Fibroblast of skin of abdomen (primary cell): ENCODE measurements around the gene THAP4. TPM values are rescaled to one million over a fixed set of nuclear protein-coding genes. Genes with fewer than 3 reads are reported as not detected.
A peak's percentile ranks its signal among the peaks of the same experiment; 100 is the strongest.

Experiments used
- DNase-seq: peaks from one replicate; pipeline ENCODE4 v3.0.0-alpha.2; 2013
- polyA plus RNA-seq, 2 experiments: library from polyadenylated mRNA; unstranded; fragments of 120-200 nt; gene quantifications; one replicate each; pipeline ENCODE4 v1.2.1, GENCODE V29; 2013; ENCODE audit not compliant: insufficient read length in 2 of 2

Gene THAP4
- 52.3 TPM for polyA plus RNA-seq (2013, experiment 1 of 2; ENCODE audit: insufficient read length)
- 50.3 TPM for polyA plus RNA-seq (2013, experiment 2 of 2; ENCODE audit: insufficient read length)

GRCh38 chr2:241637018-241637794 lies at the start of gene THAP4, which contains the start of gene ATG4B:
TSS of gene THAP4 (minus strand) at chr2:241637158. CDS start at chr2:241637017, 141 bp downstream.
TSS of gene ATG4B (plus strand) at chr2:241637693. CDS start at chr2:241637715, 22 bp downstream.
- peak; percentile 83 for DNase-seq

GRCh38 chr2:241686324-241686649 lies 49.3 kb upstream of the THAP4 start:
- no peak for DNase-seq

- peak; percentile 86 for DNase-seq
Measured at GRCh38 chr2:241680827-241681599, 44.1 kb upstream of the THAP4 start.

- DNase-seq = no peak
Measured at GRCh38 chr2:241680044-241680443, 43.1 kb upstream of the THAP4 start.

GRCh38 chr2:241678784-241679540 lies 42.0 kb upstream of the THAP4 start:
- DNase-seq = no peak

- no peak for DNase-seq
Measured at GRCh38 chr2:241678307-241678706, 41.3 kb upstream of the THAP4 start.

- no peak for DNase-seq
Measured at GRCh38 chr2:241677392-241677791, 40.4 kb upstream of the THAP4 start.

- no peak for DNase-seq
Measured at GRCh38 chr2:241676665-241677064, 39.7 kb upstream of the THAP4 start.

GRCh38 chr2:241675885-241676284 lies 38.9 kb upstream of the THAP4 start:
- no peak for DNase-seq

- no peak for DNase-seq
Measured at GRCh38 chr2:241673797-241674725, 37.1 kb upstream of the THAP4 start.

GRCh38 chr2:241673189-241673663 lies 36.3 kb upstream of the THAP4 start:
- no peak for DNase-seq

GRCh38 chr2:241672243-241673188 lies 35.6 kb upstream of the THAP4 start:
- DNase-seq = no peak

GRCh38 chr2:241671457-241672240 lies 34.7 kb upstream of the THAP4 start:
- no peak for DNase-seq

- no peak for DNase-seq
Measured at GRCh38 chr2:241670333-241671110, 33.6 kb upstream of the THAP4 start.

GRCh38 chr2:241668839-241669238 lies 31.9 kb upstream of the THAP4 start:
- no peak for DNase-seq

- DNase-seq = no peak
Measured at GRCh38 chr2:241668354-241668753, 31.4 kb upstream of the THAP4 start.

GRCh38 chr2:241666627-241667400 lies 29.9 kb upstream of the THAP4 start:
- peak; percentile 6 for DNase-seq
